ENCODE results near the gene TMEM178A.

GRCh38 chr2:39649511-39649910 is 16.2 kb upstream of the TMEM178A start:
- no peak for TF ChIP-seq CTCF (IDR thresholded peaks at IDR 0.05; ENCODE audit: low read depth, low read length, poor library complexity, severe bottlenecking)
- TF ChIP-seq EZH2phosphoT487 (IDR thresholded peaks at IDR 0.05; ENCODE audit: borderline replicate concordance, low read length): no peak
